Neural cell (in vitro differentiated cells): Measurements from ENCODE around the gene ACACA. TPM values are rescaled to one million over a fixed set of nuclear protein-coding genes. Genes with fewer than 3 reads are reported as not detected.

Source experiments
- H2AFZ ChIP-seq: fragments of 200-600, 300-800 bp; sonication (generic), shearing (Covaris generic); 2 replicates; pipeline ENCODE4 v1.6.0; 2014; ENCODE audit warnings: low read depth, mild to moderate bottlenecking, antibody characterized with exemption, low read length, moderate library complexity
- H3F3A ChIP-seq: fragments of 200-600 bp; shearing (Covaris generic); 2 replicates; pipeline ENCODE4 v1.6.1; 2016; ENCODE audit warnings: mild to moderate bottlenecking, moderate library complexity, mixed read lengths, antibody characterized with exemption, low read length; ENCODE audit not compliant: insufficient read depth, poor library complexity, severe bottlenecking
- H3K27ac ChIP-seq: fragments of 200-600, 300-800 bp; sonication (generic), shearing (Covaris generic); 2 replicates; pipeline ENCODE4 v1.5.1; 2014; ENCODE audit warnings: mild to moderate bottlenecking, low read length, moderate library complexity
- H3K27me3 ChIP-seq: fragments of 300-800, 200-600 bp; sonication (generic), shearing (Covaris generic); 2 replicates; pipeline ENCODE4 v1.6.0; 2014; ENCODE audit warnings: mild to moderate bottlenecking, low read depth, low read length, moderate library complexity; ENCODE audit not compliant: insufficient read depth
- H3K36me3 ChIP-seq: fragments of 300-800, 200-600 bp; sonication (generic), shearing (Covaris generic); 2 replicates; pipeline ENCODE4 v1.5.1; 2014; ENCODE audit warnings: mild to moderate bottlenecking, antibody characterized with exemption, low read length, moderate library complexity; ENCODE audit not compliant: insufficient read depth
- H3K4me2 ChIP-seq: fragments of 300-800, 200-600 bp; sonication (generic), shearing (Covaris generic); 2 replicates; pipeline ENCODE4 v1.6.0; 2014; ENCODE audit warnings: mild to moderate bottlenecking, low read length
- H3K4me3 ChIP-seq: fragments of 300-800, 200-600 bp; sonication (generic), shearing (Covaris generic); 2 replicates; pipeline ENCODE4 v1.5.1; 2014; ENCODE audit warnings: mild to moderate bottlenecking, low read length, moderate library complexity
- H3K79me2 ChIP-seq: fragments of 200-600 bp; shearing (Covaris generic); replicated peaks from 2 replicates; pipeline ENCODE4 v1.6.0; 2014; ENCODE audit warnings: mild to moderate bottlenecking, low read length, moderate library complexity; ENCODE audit not compliant: insufficient read depth
- H3K9ac ChIP-seq: fragments of 300-800, 200-600 bp; sonication (generic), shearing (Covaris generic); 2 replicates; pipeline ENCODE4 v1.6.1; 2016; ENCODE audit warnings: mild to moderate bottlenecking, low read length, mixed read lengths
- H3K9me2 ChIP-seq: fragments of 200-600 bp; shearing (Covaris generic); 2 replicates; pipeline ENCODE4 v1.6.1; 2016; ENCODE audit warnings: mild to moderate bottlenecking, low read length, mixed read lengths; ENCODE audit not compliant: insufficient read depth
- H3K9me3 ChIP-seq: fragments of 200-600, 300-800 bp; sonication (generic), shearing (Covaris generic); 2 replicates; pipeline ENCODE4 v1.6.1; 2016; ENCODE audit warnings: mild to moderate bottlenecking, mixed run types, low read length, moderate library complexity, mixed read lengths
- H4K20me1 ChIP-seq: fragments of 200-600 bp; shearing (Covaris generic); 2 replicates; pipeline ENCODE4 v1.6.1; 2016; ENCODE audit warnings: mild to moderate bottlenecking, mixed run types; ENCODE audit not compliant: insufficient read depth
- EP300 ChIP-seq: fragments of 450-650 bp; conservative IDR thresholded peaks from 2 replicates; pipeline ENCODE4 v1.6.1; 2014; ENCODE audit warnings: antibody characterized with exemption, mild to moderate bottlenecking, moderate library complexity; ENCODE audit not compliant: poor library complexity, severe bottlenecking
- EZH2 ChIP-seq: fragments of 200-600, 300-800 bp; shearing (Covaris generic), sonication (generic); IDR thresholded peaks from 2 replicates; pipeline ENCODE4 v1.6.1; 2014; ENCODE audit warnings: antibody characterized with exemption, low read length, borderline replicate concordance, mild to moderate bottlenecking; ENCODE audit not compliant: insufficient read depth, poor library complexity, severe bottlenecking
- MXI1 ChIP-seq: fragments of 450-650 bp; conservative IDR thresholded peaks from 2 replicates; pipeline ENCODE4 v1.6.1; 2014; ENCODE audit warnings: antibody characterized with exemption, mild to moderate bottlenecking; ENCODE audit not compliant: poor library complexity, severe bottlenecking
- POLR2AphosphoS5 ChIP-seq: IDR thresholded peaks from 2 replicates; pipeline ENCODE4 v1.6.1; 2012
- RAD21 ChIP-seq: fragments of 450-650 bp; conservative IDR thresholded peaks from 2 replicates; pipeline ENCODE4 v1.6.1; 2014; ENCODE audit warnings: antibody characterized with exemption, mild to moderate bottlenecking, moderate library complexity
- SMC3 ChIP-seq: fragments of 450-650 bp; conservative IDR thresholded peaks from 2 replicates; pipeline ENCODE4 v1.6.1; 2014; ENCODE audit warnings: antibody characterized with exemption, mild to moderate bottlenecking, moderate library complexity; ENCODE audit not compliant: poor library complexity
- TAF1 ChIP-seq: IDR thresholded peaks from 2 replicates; pipeline ENCODE4 v1.6.1; 2012; ENCODE audit warnings: low read depth
- polyA plus RNA-seq: library from polyadenylated mRNA; depleted of rRNA; stranded (reverse); fragments of >200 nt; gene quantifications from 2 replicates; pipeline ENCODE4 v1.2.3, GENCODE V29; 2014
- TF ChIP-seq, protein P1 (sequence below): IDR thresholded peaks from 2 replicates; pipeline ENCODE4 v1.6.1; 2012; ENCODE audit warnings: borderline replicate concordance
- TF ChIP-seq, protein P2 (sequence below): fragments of 450-650 bp; IDR thresholded peaks from 2 replicates; pipeline ENCODE4 v1.5.1; 2014; ENCODE audit warnings: antibody characterized with exemption, mild to moderate bottlenecking, moderate library complexity; ENCODE audit not compliant: poor library complexity, severe bottlenecking

ACACA gene
- polyA plus RNA-seq, 1 donor from 2014 or later, result 38.4 TPM

DNA sequence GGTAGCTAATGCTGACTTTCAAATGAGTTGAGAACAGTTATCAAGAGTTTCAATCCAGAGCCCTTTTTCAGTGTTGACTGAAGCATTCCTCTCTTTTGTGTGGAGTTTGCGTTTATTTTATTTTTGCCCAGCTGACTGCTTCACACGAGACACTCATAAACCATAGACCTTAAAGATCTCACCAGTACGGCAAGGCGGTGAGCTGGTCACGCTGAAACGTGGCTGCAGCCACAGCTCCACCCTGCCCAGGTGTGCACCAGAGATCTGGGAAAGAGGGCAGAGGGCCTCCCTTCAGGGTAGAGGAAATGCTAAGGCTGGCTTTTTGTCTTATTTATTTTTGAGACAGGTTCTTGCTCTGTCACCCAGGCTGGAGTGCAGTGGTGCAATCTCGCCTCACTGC, 345.7 kb downstream of the ACACA start:
- TF ChIP-seq MXI1 (no peak), TAF1 (no peak), EZH2 (no peak), SMC3 (no peak), RAD21 (no peak)
- TF ChIP-seq, protein P1, sequence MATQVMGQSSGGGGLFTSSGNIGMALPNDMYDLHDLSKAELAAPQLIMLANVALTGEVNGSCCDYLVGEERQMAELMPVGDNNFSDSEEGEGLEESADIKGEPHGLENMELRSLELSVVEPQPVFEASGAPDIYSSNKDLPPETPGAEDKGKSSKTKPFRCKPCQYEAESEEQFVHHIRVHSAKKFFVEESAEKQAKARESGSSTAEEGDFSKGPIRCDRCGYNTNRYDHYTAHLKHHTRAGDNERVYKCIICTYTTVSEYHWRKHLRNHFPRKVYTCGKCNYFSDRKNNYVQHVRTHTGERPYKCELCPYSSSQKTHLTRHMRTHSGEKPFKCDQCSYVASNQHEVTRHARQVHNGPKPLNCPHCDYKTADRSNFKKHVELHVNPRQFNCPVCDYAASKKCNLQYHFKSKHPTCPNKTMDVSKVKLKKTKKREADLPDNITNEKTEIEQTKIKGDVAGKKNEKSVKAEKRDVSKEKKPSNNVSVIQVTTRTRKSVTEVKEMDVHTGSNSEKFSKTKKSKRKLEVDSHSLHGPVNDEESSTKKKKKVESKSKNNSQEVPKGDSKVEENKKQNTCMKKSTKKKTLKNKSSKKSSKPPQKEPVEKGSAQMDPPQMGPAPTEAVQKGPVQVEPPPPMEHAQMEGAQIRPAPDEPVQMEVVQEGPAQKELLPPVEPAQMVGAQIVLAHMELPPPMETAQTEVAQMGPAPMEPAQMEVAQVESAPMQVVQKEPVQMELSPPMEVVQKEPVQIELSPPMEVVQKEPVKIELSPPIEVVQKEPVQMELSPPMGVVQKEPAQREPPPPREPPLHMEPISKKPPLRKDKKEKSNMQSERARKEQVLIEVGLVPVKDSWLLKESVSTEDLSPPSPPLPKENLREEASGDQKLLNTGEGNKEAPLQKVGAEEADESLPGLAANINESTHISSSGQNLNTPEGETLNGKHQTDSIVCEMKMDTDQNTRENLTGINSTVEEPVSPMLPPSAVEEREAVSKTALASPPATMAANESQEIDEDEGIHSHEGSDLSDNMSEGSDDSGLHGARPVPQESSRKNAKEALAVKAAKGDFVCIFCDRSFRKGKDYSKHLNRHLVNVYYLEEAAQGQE, result no peak
- TF ChIP-seq, protein P2, sequence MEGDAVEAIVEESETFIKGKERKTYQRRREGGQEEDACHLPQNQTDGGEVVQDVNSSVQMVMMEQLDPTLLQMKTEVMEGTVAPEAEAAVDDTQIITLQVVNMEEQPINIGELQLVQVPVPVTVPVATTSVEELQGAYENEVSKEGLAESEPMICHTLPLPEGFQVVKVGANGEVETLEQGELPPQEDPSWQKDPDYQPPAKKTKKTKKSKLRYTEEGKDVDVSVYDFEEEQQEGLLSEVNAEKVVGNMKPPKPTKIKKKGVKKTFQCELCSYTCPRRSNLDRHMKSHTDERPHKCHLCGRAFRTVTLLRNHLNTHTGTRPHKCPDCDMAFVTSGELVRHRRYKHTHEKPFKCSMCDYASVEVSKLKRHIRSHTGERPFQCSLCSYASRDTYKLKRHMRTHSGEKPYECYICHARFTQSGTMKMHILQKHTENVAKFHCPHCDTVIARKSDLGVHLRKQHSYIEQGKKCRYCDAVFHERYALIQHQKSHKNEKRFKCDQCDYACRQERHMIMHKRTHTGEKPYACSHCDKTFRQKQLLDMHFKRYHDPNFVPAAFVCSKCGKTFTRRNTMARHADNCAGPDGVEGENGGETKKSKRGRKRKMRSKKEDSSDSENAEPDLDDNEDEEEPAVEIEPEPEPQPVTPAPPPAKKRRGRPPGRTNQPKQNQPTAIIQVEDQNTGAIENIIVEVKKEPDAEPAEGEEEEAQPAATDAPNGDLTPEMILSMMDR, result no peak

DNA sequence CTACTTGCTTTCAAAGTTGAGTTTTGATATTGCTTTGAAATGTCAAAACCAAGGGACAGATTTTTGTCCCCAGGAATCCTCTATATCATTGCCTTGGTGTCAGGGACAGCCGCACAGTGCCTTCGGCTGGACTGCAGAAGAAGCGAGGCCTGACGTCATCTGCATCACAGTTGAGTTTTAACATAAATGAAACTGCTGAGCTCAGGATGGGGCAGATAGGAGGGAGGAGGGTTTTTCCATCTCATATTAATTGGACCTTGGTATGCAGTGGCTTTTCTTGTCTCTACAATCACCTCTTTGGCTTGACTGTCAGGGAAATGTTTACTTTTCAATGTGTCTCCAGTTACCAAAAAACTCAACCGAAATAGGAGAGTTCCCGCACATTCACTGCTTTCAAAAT, 346.5 kb downstream of the ACACA start:
- H3K36me3 ChIP-seq, result no peaks in the 10 kb centered on the region
- H3F3A ChIP-seq, result no peaks in the 10 kb centered on the region
- H3K27me3 ChIP-seq, result no peaks in the 10 kb centered on the region
- TF ChIP-seq POLR2AphosphoS5 (no peak), SMC3 (no peak), EZH2 (no peak), EP300 (no peak), MXI1 (no peak), TAF1 (no peak), RAD21 (no peak)
- TF ChIP-seq, protein P1, result no peak
- TF ChIP-seq, protein P2, result no peak
- H4K20me1 ChIP-seq, result no peaks in the 10 kb centered on the region
- no peak overlapping the region for H3K4me3 ChIP-seq
- H3K79me2 ChIP-seq, result no peaks in the 10 kb centered on the region
- no peak overlapping the region for H3K27ac ChIP-seq
- no peak overlapping the region for H3K4me2 ChIP-seq
- H3K9me2 ChIP-seq, result no peaks in the 10 kb centered on the region
- H3K9ac ChIP-seq, result no peak overlapping the region
- H2AFZ ChIP-seq, result no peak overlapping the region
- no peaks in the 10 kb centered on the region for H3K9me3 ChIP-seq

More for the DNA sequence above, 345.7 kb downstream of the ACACA start:
- Histone ChIP-seq H3K79me2 (no peaks in the 10 kb centered on the region), H3F3A (no peaks in the 10 kb centered on the region), H3K9me3 (no peaks in the 10 kb centered on the region), H3K4me2 (no peak overlapping the region), H3K4me3 (no peak overlapping the region), H4K20me1 (no peaks in the 10 kb centered on the region), H3K36me3 (no peaks in the 10 kb centered on the region), H2AFZ (no peak overlapping the region), H3K27ac (no peak overlapping the region), H3K27me3 (no peaks in the 10 kb centered on the region), H3K9ac (no peak overlapping the region), H3K9me2 (no peaks in the 10 kb centered on the region)
